Peyer's patch (tissue), 4 donors: ENCODE results near the gene CA11.

Experiments used
- POLR2A ChIP-seq, 2 donors: fragments of 450-650 bp; IDR thresholded peaks; one replicate each; pipeline ENCODE4 v1.5.1; 2017; ENCODE audit warnings: antibody characterized with exemption in 2 of 2, mild to moderate bottlenecking in 2 of 2, moderate library complexity in 2 of 2
- TF ChIP-seq, protein P1 (sequence below), 6 experiments: fragments of 450-650 bp in 4 of 6; fragments of 200-600 bp in 2 of 6; sonication (generic) in 1 of 6; IDR thresholded peaks; one replicate each; pipeline ENCODE4 v1.5.1; 2017 to 2019; ENCODE audit warnings: antibody characterized with exemption in 6 of 6, mild to moderate bottlenecking in 3 of 6, moderate library complexity in 1 of 6

DNA sequence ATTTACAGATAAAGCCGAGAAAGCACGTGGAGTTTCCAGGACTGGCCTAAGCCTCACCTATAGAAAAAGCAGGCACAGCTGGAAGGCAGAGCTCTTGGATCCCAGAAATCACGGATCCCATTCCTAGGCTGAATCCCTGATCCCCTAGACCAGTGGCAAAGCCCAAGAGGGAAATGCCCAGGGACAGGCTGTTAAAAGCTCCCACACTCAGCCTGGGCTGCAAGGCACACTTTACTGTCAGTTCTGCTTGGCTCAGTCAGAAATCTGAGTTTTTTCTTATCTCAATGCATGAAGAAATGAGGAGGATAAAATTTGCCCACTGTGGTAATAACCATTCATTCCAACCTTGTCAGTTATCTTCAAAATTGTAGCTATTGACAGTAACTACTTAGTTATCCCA, 41.8 kb upstream of the CA11 start:
- TF ChIP-seq, protein P1, sequence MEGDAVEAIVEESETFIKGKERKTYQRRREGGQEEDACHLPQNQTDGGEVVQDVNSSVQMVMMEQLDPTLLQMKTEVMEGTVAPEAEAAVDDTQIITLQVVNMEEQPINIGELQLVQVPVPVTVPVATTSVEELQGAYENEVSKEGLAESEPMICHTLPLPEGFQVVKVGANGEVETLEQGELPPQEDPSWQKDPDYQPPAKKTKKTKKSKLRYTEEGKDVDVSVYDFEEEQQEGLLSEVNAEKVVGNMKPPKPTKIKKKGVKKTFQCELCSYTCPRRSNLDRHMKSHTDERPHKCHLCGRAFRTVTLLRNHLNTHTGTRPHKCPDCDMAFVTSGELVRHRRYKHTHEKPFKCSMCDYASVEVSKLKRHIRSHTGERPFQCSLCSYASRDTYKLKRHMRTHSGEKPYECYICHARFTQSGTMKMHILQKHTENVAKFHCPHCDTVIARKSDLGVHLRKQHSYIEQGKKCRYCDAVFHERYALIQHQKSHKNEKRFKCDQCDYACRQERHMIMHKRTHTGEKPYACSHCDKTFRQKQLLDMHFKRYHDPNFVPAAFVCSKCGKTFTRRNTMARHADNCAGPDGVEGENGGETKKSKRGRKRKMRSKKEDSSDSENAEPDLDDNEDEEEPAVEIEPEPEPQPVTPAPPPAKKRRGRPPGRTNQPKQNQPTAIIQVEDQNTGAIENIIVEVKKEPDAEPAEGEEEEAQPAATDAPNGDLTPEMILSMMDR (IDR thresholded peaks at IDR 0.05) = no peak
- no peak for TF ChIP-seq POLR2A (IDR thresholded peaks at IDR 0.05)
